H1 (cell line): ENCODE data around the gene SLIT3. TPM values are rescaled to one million over a fixed set of nuclear protein-coding genes. Genes with fewer than 3 reads are reported as not detected.

Experiments used
- CTCF ChIA-PET: fragments of 300-600 bp; sonication (Branson Sonifier 250); formaldehyde crosslinking; loops from one replicate; lab custom pipeline; 2021; ENCODE audit not compliant: partially characterized antibody; lab: Charles Lee
- POLR2A ChIA-PET: fragments of 300-600 bp; sonication (Branson Sonifier 250); formaldehyde crosslinking; loops from one replicate; lab custom pipeline; 2021; ENCODE audit warnings: inconsistent platforms; ENCODE audit not compliant: partially characterized antibody; lab: Charles Lee
- DNase-seq, 2 experiments: peaks; one replicate each; pipeline versions ENCODE4 v3.0.0 to v3.0.0-alpha.2; 2010 to 2022; ENCODE audit warnings: low spot score in 2 of 2, low read depth in 1 of 2, mixed read lengths in 1 of 2
- FAIRE-seq: peaks from 2 replicates; lab custom pipeline; 2011; peaks lifted over from hg19 to GRCh38; lab: Jason Lieb, UNC
- H2AFZ ChIP-seq: 2 replicates; pipeline ENCODE4 v1.8.1; 2012; ENCODE audit warnings: low read length, inconsistent platforms
- H2AK5ac ChIP-seq: 2 replicates; pipeline ENCODE4 v1.6.1; 2013; ENCODE audit warnings: low read depth, low read length
- H2BK120ac ChIP-seq: replicated peaks from 2 replicates; pipeline ENCODE3; 2013; ENCODE audit warnings: low read depth, low read length, inconsistent platforms
- H2BK12ac ChIP-seq: 2 replicates; pipeline ENCODE4 v1.6.1; 2013; ENCODE audit warnings: low read depth, low read length
- H2BK15ac ChIP-seq: 2 replicates; pipeline ENCODE4 v1.6.1; 2013; ENCODE audit warnings: low read length
- H2BK20ac ChIP-seq: 2 replicates; pipeline ENCODE4 v1.6.1; 2013; ENCODE audit warnings: low read length
- H2BK5ac ChIP-seq: 2 replicates; pipeline ENCODE4 v1.6.1; 2013; ENCODE audit warnings: low read depth, low read length
- H3K14ac ChIP-seq: 2 replicates; pipeline ENCODE4 v1.6.1; 2013; ENCODE audit warnings: inconsistent platforms; ENCODE audit not compliant: insufficient read length
- H3K18ac ChIP-seq: 2 replicates; pipeline ENCODE4 v1.6.1; 2013; ENCODE audit warnings: low read length; ENCODE audit errors: extremely low read depth
- H3K23ac ChIP-seq: 2 replicates; pipeline ENCODE4 v1.6.1; 2013; ENCODE audit warnings: inconsistent platforms; ENCODE audit not compliant: insufficient read length
- H3K23me2 ChIP-seq: 2 replicates; pipeline ENCODE4 v1.6.1; 2013; ENCODE audit warnings: low read depth, low read length
- H3K27ac ChIP-seq: 2 replicates; pipeline ENCODE4 v1.6.1; 2011; ENCODE audit warnings: low read depth, low read length, inconsistent platforms
- H3K27me3 ChIP-seq, 4 experiments: replicated peaks in 1 of 4; 1 replicate in 1 of 4; 2 replicates in 3 of 4; pipeline versions ENCODE4 v1.6.1 to v1.8.1; 2011 to 2013; ENCODE audit warnings: low read length in 3 of 4, mild to moderate bottlenecking in 3 of 4, inconsistent platforms in 2 of 4, mixed read lengths in 2 of 4, moderate library complexity in 1 of 4; ENCODE audit not compliant: control insufficient read depth in 3 of 4, insufficient read depth in 3 of 4; ENCODE audit errors: extremely low read depth in 1 of 4
- H3K36me3 ChIP-seq, 4 experiments: 2 replicates each; pipeline versions ENCODE4 v1.6.1 to v1.8.1; 2011 to 2013; ENCODE audit warnings: mild to moderate bottlenecking in 4 of 4, low read length in 3 of 4, moderate library complexity in 2 of 4, control low read depth in 1 of 4, inconsistent platforms in 1 of 4; ENCODE audit not compliant: insufficient read depth in 4 of 4, control insufficient read depth in 2 of 4
- H3K4ac ChIP-seq: replicated peaks from 2 replicates; pipeline ENCODE3; 2013; ENCODE audit warnings: low read length, low read depth, mixed read lengths, inconsistent platforms; ENCODE audit not compliant: insufficient read length
- H3K4me1 ChIP-seq, 4 experiments: replicated peaks in 1 of 4; 1 replicate in 1 of 4; 2 replicates in 3 of 4; pipeline versions ENCODE4 v1.6.1 to v1.8.1; 2011 to 2013; ENCODE audit warnings: low read length in 3 of 4, inconsistent platforms in 2 of 4, mixed read lengths in 1 of 4; ENCODE audit not compliant: insufficient read depth in 4 of 4, control insufficient read depth in 3 of 4
- H3K4me2 ChIP-seq, 2 experiments: 2 replicates each; pipeline versions ENCODE4 v1.6.1 to v1.8.1; 2011 to 2013; ENCODE audit warnings: low read depth in 2 of 2, low read length in 2 of 2, control low read depth in 1 of 2, inconsistent platforms in 1 of 2, mild to moderate bottlenecking in 1 of 2; ENCODE audit not compliant: insufficient read depth in 1 of 2
- H3K4me3 ChIP-seq, 4 experiments: fragments of 200-600, 300-600 bp in 1 of 4; sonication (generic), shearing (Covaris generic), sonication (Bioruptor Twin) in 1 of 4; 2 replicates each; pipeline versions ENCODE4 v1.5.1 to v1.8.1; 2011 to 2016; ENCODE audit warnings: low read length in 4 of 4, low read depth in 3 of 4, control low read depth in 2 of 4, inconsistent platforms in 2 of 4, mild to moderate bottlenecking in 2 of 4, mixed read lengths in 1 of 4, moderate library complexity in 1 of 4; ENCODE audit not compliant: insufficient read depth in 2 of 4; ENCODE audit errors: extremely low read depth in 1 of 4
- H3K56ac ChIP-seq: replicated peaks from 2 replicates; pipeline ENCODE3; 2013; ENCODE audit warnings: low read depth, mild to moderate bottlenecking, mixed read lengths, low read length, inconsistent platforms; ENCODE audit not compliant: insufficient read length
- H3K79me1 ChIP-seq: 2 replicates; pipeline ENCODE4 v1.6.1; 2013; ENCODE audit warnings: low read depth, low read length, control low read depth
- H3K79me2 ChIP-seq, 2 experiments: 2 replicates each; pipeline versions ENCODE4 v1.6.1 to v1.8.1; 2012 to 2013; ENCODE audit warnings: low read length in 2 of 2, mild to moderate bottlenecking in 2 of 2, inconsistent platforms in 1 of 2; ENCODE audit not compliant: insufficient read depth in 2 of 2, control insufficient read depth in 1 of 2
- H3K9ac ChIP-seq, 4 experiments: replicated peaks in 1 of 4; 1 replicate in 1 of 4; 2 replicates in 3 of 4; pipeline versions ENCODE4 v1.6.1 to v1.8.1; 2011 to 2013; ENCODE audit warnings: low read depth in 3 of 4, low read length in 3 of 4, control low read depth in 2 of 4, mild to moderate bottlenecking in 2 of 4, moderate library complexity in 2 of 4, inconsistent platforms in 1 of 4; ENCODE audit errors: extremely low read depth in 1 of 4
- H3K9me3 ChIP-seq, 2 experiments: 2 replicates each; pipeline versions ENCODE4 v1.6.1 to v1.8.1; 2012 to 2013; ENCODE audit warnings: mild to moderate bottlenecking in 2 of 2, moderate library complexity in 2 of 2, control low read depth in 1 of 2, inconsistent platforms in 1 of 2, low read depth in 1 of 2, low read length in 1 of 2, mixed read lengths in 1 of 2; ENCODE audit not compliant: insufficient read depth in 2 of 2
- H4K20me1 ChIP-seq, 2 experiments: replicated peaks in 1 of 2; 2 replicates each; pipeline versions ENCODE3 to v1.8.1; 2011 to 2013; ENCODE audit warnings: inconsistent platforms in 2 of 2, low read length in 2 of 2, mild to moderate bottlenecking in 1 of 2; ENCODE audit not compliant: insufficient read depth in 2 of 2, control insufficient read depth in 1 of 2
- H4K5ac ChIP-seq: 2 replicates; pipeline ENCODE4 v1.6.1; 2013; ENCODE audit warnings: low read length, low read depth, mixed read lengths, inconsistent platforms; ENCODE audit not compliant: insufficient read length
- H4K8ac ChIP-seq: 2 replicates; pipeline ENCODE4 v1.8.0; 2013; ENCODE audit warnings: mild to moderate bottlenecking, moderate library complexity, low read length, inconsistent platforms; ENCODE audit not compliant: insufficient read depth; ENCODE audit errors: extremely low read depth
- H4K91ac ChIP-seq: replicated peaks from 2 replicates; pipeline ENCODE3; 2013; ENCODE audit warnings: low read length, mixed read lengths, inconsistent platforms; ENCODE audit not compliant: insufficient read length
- CBX5 ChIP-seq: fragments of 300-800, 300-1000 bp; sonication (generic); IDR thresholded peaks from 2 replicates; pipeline ENCODE4 v1.7.1; 2016; ENCODE audit warnings: antibody characterized with exemption, low read length, low read depth
- CEBPB ChIP-seq: IDR thresholded peaks from 2 replicates; pipeline ENCODE4 v1.6.1; 2012; ENCODE audit warnings: low read depth, low read length
- CREB1 ChIP-seq: IDR thresholded peaks from 2 replicates; pipeline ENCODE4 v1.6.1; 2012; ENCODE audit warnings: inconsistent platforms
- KDM4A ChIP-seq: IDR thresholded peaks from one replicate; pipeline ENCODE4 v1.7.1; 2012; ENCODE audit warnings: low read depth, mild to moderate bottlenecking, moderate library complexity, low read length, inconsistent platforms; ENCODE audit not compliant: severe bottlenecking
- MAFK ChIP-seq: IDR thresholded peaks from 2 replicates; pipeline ENCODE4 v1.6.1; 2012; ENCODE audit warnings: low read depth, mild to moderate bottlenecking, improper control_type of control experiment, low read length
- NRF1 ChIP-seq: IDR thresholded peaks from 2 replicates; pipeline ENCODE4 v1.6.1; 2011; ENCODE audit warnings: mild to moderate bottlenecking, low read depth, low read length, improper control_type of control experiment
- RNF2 ChIP-seq: fragments of 200-900, 300-1000 bp; sonication (generic); IDR thresholded peaks from 2 replicates; pipeline ENCODE4 v1.7.1; 2016; ENCODE audit warnings: borderline replicate concordance, low read depth, mild to moderate bottlenecking, antibody characterized with exemption, low read length; ENCODE audit not compliant: poor library complexity, severe bottlenecking; ENCODE audit errors: missing control alignments
- SAP30 ChIP-seq: fragments of 300-600 bp; sonication (generic); IDR thresholded peaks from 2 replicates; pipeline ENCODE4 v1.7.1; 2012; ENCODE audit warnings: low read length, moderate library complexity, mild to moderate bottlenecking, inconsistent platforms; ENCODE audit not compliant: insufficient read depth, insufficient replicate concordance
- TAF1 ChIP-seq: IDR thresholded peaks from 2 replicates; pipeline ENCODE4 v1.6.1; 2011; ENCODE audit warnings: mild to moderate bottlenecking, low read depth, low read length
- TCF12 ChIP-seq: IDR thresholded peaks from 2 replicates; pipeline ENCODE4 v1.6.1; 2011; ENCODE audit warnings: low read depth, mild to moderate bottlenecking, low read length
- WGBS, 2 experiments: shearing (Covaris generic) in 1 of 2; methylation state at CpG; one replicate each; pipeline versions ENCODE4 v1.1.6 to v1.1.7; 2013 to 2015; ENCODE audit warnings: low lambda C conversion rate in 2 of 2, mixed read lengths in 2 of 2, inconsistent platforms in 1 of 2, low coverage in 1 of 2, missing lambda C conversion rate in 1 of 2; ENCODE audit not compliant: insufficient replicate concordance in 2 of 2, insufficient coverage in 1 of 2, insufficient read length in 1 of 2; ENCODE audit errors: extremely low coverage in 1 of 2, missing lambda C conversion rate in 1 of 2; 5-methylcytosine and 5-hydroxymethylcytosine counted together
- polyA plus RNA-seq, 7 experiments: library from polyadenylated mRNA; depleted of rRNA in 3 of 7; stranded (reverse) in 5 of 7; unstranded in 2 of 7; fragments of >200 nt in 5 of 7; fragments of 200-250 nt in 2 of 7; gene quantifications; 1 replicate in 5 of 7; 2 replicates in 1 of 7; 4 replicates in 1 of 7; pipeline versions ENCODE4 v1.2.1 to v1.2.3, GENCODE V29; 2011 to 2013; ENCODE audit warnings: missing spikeins in 2 of 7, mixed read lengths in 2 of 7
- total RNA-seq: library from RNA; stranded (reverse); fragmentation: NEBNext Ultra II Directional; extraction: Animal tissue kit (Norgen Biotek cat#: 25700); gene quantifications from 2 replicates; pipeline ENCODE4 v1.2.1, GENCODE V29; 2021

SLIT3 gene
- total and polyA plus RNA-seq, 2 of the 8 experiments (the other 6 are each of a cell fraction or from before 2014, with no cell fraction given) = 1.1 to 1.2 TPM

- peaks cover under 1% of the 10 kb centered on the region; the same call in 1 of the 2 replicates for H3K23me2 ChIP-seq
- no peak overlapping the region for H3K27ac ChIP-seq
- TF ChIP-seq TAF1 (no peak), CREB1 (no peak), SAP30 (no peak), MAFK (no peak), RNF2 (no peak), CEBPB (no peak), NRF1 (no peak), KDM4A (no peak), TCF12 (no peak), CBX5 (no peak)
- H2AFZ ChIP-seq = no peak overlapping the region
- H3K27me3 ChIP-seq = peaks cover 0 to 7% (median 4%) of the 10 kb centered on the region in 4 experiments; a peak in 4 of 7 replicates
- DNase-seq (no peak), FAIRE-seq (no peak)
- H4K20me1 ChIP-seq = no peaks in the 10 kb centered on the region
- no peak overlapping the region for H4K91ac ChIP-seq
- H3K79me2 ChIP-seq = no peaks in the 10 kb centered on the region
- no peak overlapping the region for H2AK5ac ChIP-seq
- no peak overlapping the region for H3K14ac ChIP-seq
- H3K4me1 ChIP-seq = peaks cover 3 to 16% (median 7%) of the 10 kb centered on the region in 4 experiments
- H3K79me1 ChIP-seq = no peaks in the 10 kb centered on the region
- 87% methylated on average over 8 of the region's 8 CpGs; no CpG with 5 or more reads in 1 of the 2 experiments for WGBS, 2 experiments
- no peak overlapping the region for H4K8ac ChIP-seq
- no peak overlapping the region for H2BK12ac ChIP-seq
- H4K5ac ChIP-seq = no peak overlapping the region
- no peak overlapping the region for H2BK15ac ChIP-seq
- no peak overlapping the region for H2BK20ac ChIP-seq
- no peaks in the 10 kb centered on the region for H3K36me3 ChIP-seq
- H3K9me3 ChIP-seq = no peaks in the 10 kb centered on the region
- H3K4me2 ChIP-seq = no peak overlapping the region
- H3K56ac ChIP-seq = no peak overlapping the region
- POLR2A ChIA-PET = no interaction called here
- no peak overlapping the region for H3K18ac ChIP-seq
- no peak overlapping the region for H3K4ac ChIP-seq
- H2BK120ac ChIP-seq = no peak overlapping the region
- CTCF ChIA-PET = interaction anchor here (0.6 to 3.3 kb wide), 7 partner anchors 11 to 173 kb away, joined by 3 to 14 read pairs (median 3); no protein-coding TSS in a partner anchor
- H2BK5ac ChIP-seq = no peak overlapping the region
- no peak overlapping the region for H3K4me3 ChIP-seq
- H3K9ac ChIP-seq = no peak overlapping the region
- H3K23ac ChIP-seq = no peak overlapping the region
Measured at GRCh38 chr5:168879929-168880328, 421.0 kb downstream of the SLIT3 start.
